K562 (cell line): ENCODE measurements around the gene LIAS. TPM values are rescaled to one million over a fixed set of nuclear protein-coding genes. Genes with fewer than 3 reads are reported as not detected.

Experiments
- ATAC-seq: fragments of 200-7000 bp; cut with Tn5 transposase; 3 replicates; pipeline ENCODE4 v1.9.1; 2020; ENCODE audit warnings: moderate library complexity
- BruUV-seq: library from RNA; stranded (reverse); fragments of 400-500 nt; replicated peaks from 2 replicates; lab custom pipeline; 2021; lab: Mats Ljungman, UMichigan
- CTCF ChIA-PET: fragments of 300-600 bp; formaldehyde crosslinking; extraction: SDS; loops from one replicate; lab custom pipeline; 2021; ENCODE audit warnings: low intra/inter-chr PET ratio; lab: Yijun Ruan, JAX
- POLR2A ChIA-PET: fragments of 300-600, 350-650 bp; sonication (Branson Sonifier 250); formaldehyde crosslinking; extraction: SDS; loops from one replicate; lab custom pipeline; 2021; ENCODE audit warnings: antibody characterized with exemption, inconsistent platforms; lab: Yijun Ruan, JAX
- DNase-seq, 4 experiments: peaks; one replicate each; pipeline versions ENCODE4 v3.0.0 to v3.0.0-alpha.2; 2011 to 2018; ENCODE audit warnings: low spot score in 3 of 4, mixed read lengths in 3 of 4; ENCODE audit errors: extremely low read depth in 1 of 4
- FAIRE-seq: peaks from 2 replicates; lab custom pipeline; 2011; peaks lifted over from hg19 to GRCh38; lab: Jason Lieb, UNC
- H2AFZ ChIP-seq: 2 replicates; pipeline ENCODE4 v1.6.0; 2011; ENCODE audit warnings: low read depth, low read length, control low read depth, inconsistent platforms
- H3K27ac ChIP-seq: fragments of 200-600 bp; 3 replicates; pipeline ENCODE4 v1.8.0; 2011; ENCODE audit warnings: low read depth, mild to moderate bottlenecking, control low read depth, inconsistent platforms, low read length, moderate library complexity, mixed read lengths; ENCODE audit errors: extremely low read depth
- H3K27me3 ChIP-seq, 2 experiments: fragments of 300-600 bp in 1 of 2; 2 replicates in 1 of 2; 3 replicates in 1 of 2; pipeline versions ENCODE4 v1.6.0 to v1.8.0; 2011; ENCODE audit warnings: inconsistent platforms in 2 of 2, low read length in 2 of 2, mild to moderate bottlenecking in 1 of 2, mixed read lengths in 1 of 2, moderate library complexity in 1 of 2; ENCODE audit not compliant: control insufficient read depth in 2 of 2, insufficient read depth in 2 of 2
- H3K36me3 ChIP-seq: fragments of 300-600 bp; 3 replicates; pipeline ENCODE4 v1.8.0; 2011; ENCODE audit warnings: mild to moderate bottlenecking, low read length, inconsistent platforms; ENCODE audit not compliant: control insufficient read depth, insufficient read depth
- H3K4me1 ChIP-seq, 2 experiments: fragments of 200-600 bp in 1 of 2; replicated peaks in 1 of 2; 2 replicates in 1 of 2; 3 replicates in 1 of 2; pipeline versions ENCODE4 v1.5.1 to v1.8.0; 2011; ENCODE audit warnings: inconsistent platforms in 2 of 2, low read length in 2 of 2, mild to moderate bottlenecking in 1 of 2, mixed read lengths in 1 of 2, moderate library complexity in 1 of 2; ENCODE audit not compliant: control insufficient read depth in 2 of 2, insufficient read depth in 2 of 2
- H3K4me2 ChIP-seq: 2 replicates; pipeline ENCODE4 v1.6.1; 2011; ENCODE audit warnings: low read length, control low read depth, inconsistent platforms, mixed read lengths; ENCODE audit not compliant: insufficient read depth
- H3K4me3 ChIP-seq: fragments of 200-600 bp; sonication (generic), shearing (Covaris generic); 2 replicates; pipeline ENCODE4 v1.5.1; 2016; ENCODE audit warnings: control low read depth, inconsistent platforms
- H3K79me2 ChIP-seq: fragments of 200-600 bp; 3 replicates; pipeline ENCODE4 v1.8.0; 2011; ENCODE audit warnings: low read length, inconsistent platforms; ENCODE audit not compliant: control insufficient read depth, insufficient read depth
- H3K9ac ChIP-seq, 2 experiments: 2 replicates each; pipeline versions ENCODE4 v1.6.0 to v1.6.1; 2011; ENCODE audit warnings: low read depth in 2 of 2, low read length in 2 of 2, control low read depth in 1 of 2, inconsistent platforms in 1 of 2, mild to moderate bottlenecking in 1 of 2, mixed read lengths in 1 of 2; ENCODE audit not compliant: insufficient read depth in 1 of 2
- H3K9me1 ChIP-seq: one replicate; pipeline ENCODE4 v1.6.0; 2011; ENCODE audit warnings: inconsistent platforms, mild to moderate bottlenecking, low read length, moderate library complexity; ENCODE audit not compliant: control insufficient read depth, insufficient read depth
- H3K9me3 ChIP-seq: replicated peaks from 2 replicates; pipeline ENCODE4 v1.5.1; 2011; ENCODE audit warnings: low read depth, low read length, inconsistent platforms; ENCODE audit not compliant: control insufficient read depth, insufficient read depth
- H4K20me1 ChIP-seq: replicated peaks from 2 replicates; pipeline ENCODE4 v1.6.1; 2011; ENCODE audit warnings: low read length, inconsistent platforms, mixed read lengths; ENCODE audit not compliant: control insufficient read depth, insufficient read depth
- BDP1 ChIP-seq: IDR thresholded peaks from 3 replicates; pipeline ENCODE4 v1.6.1; 2011; ENCODE audit not compliant: insufficient read length, insufficient read depth
- DLX4 ChIP-seq: fragments of 250-450 bp; sonication (Bioruptor Pico); IDR thresholded peaks from 2 replicates; pipeline ENCODE4 v1.6.1; 2021; ENCODE audit warnings: mild to moderate bottlenecking
- FOXO4 ChIP-seq: fragments of 450-650 bp; formaldehyde crosslinking; IDR thresholded peaks from 2 replicates; pipeline ENCODE4 v1.4.0; 2020; ENCODE audit warnings: mild to moderate bottlenecking, moderate library complexity
- NCOA1 ChIP-seq: fragments of 450-650 bp; IDR thresholded peaks from 2 replicates; pipeline ENCODE4 v1.6.1; 2016; ENCODE audit warnings: low read depth
- SMARCA5 ChIP-seq: fragments of 450-650 bp; IDR thresholded peaks from 2 replicates; pipeline ENCODE4 v1.6.1; 2016
- ZBTB12 ChIP-seq: fragments of 250-450 bp; sonication (Bioruptor Pico); IDR thresholded peaks from 2 replicates; pipeline ENCODE4 v1.4.0; 2020
- ZBTB26 ChIP-seq: fragments of 450-650 bp; formaldehyde crosslinking; IDR thresholded peaks from 2 replicates; pipeline ENCODE4 v1.4.0; 2022; ENCODE audit warnings: missing genetic modification characterization
- ZNF121 ChIP-seq: sonication (generic); formaldehyde crosslinking; conservative IDR thresholded peaks from 2 replicates; pipeline ENCODE4 v1.8.0; 2022; ENCODE audit warnings: missing genetic modification reagents
- ZNF217 ChIP-seq: sonication (generic); formaldehyde crosslinking; IDR thresholded peaks from 2 replicates; pipeline ENCODE4 v1.8.0; 2022; ENCODE audit warnings: mild to moderate bottlenecking, missing genetic modification reagents
- ZNF253 ChIP-seq: fragments of 250-450 bp; sonication (Bioruptor Pico); conservative IDR thresholded peaks from 2 replicates; pipeline ENCODE4 v1.6.1; 2021; ENCODE audit warnings: mild to moderate bottlenecking
- WGBS: fragments of 100-300 bp; shearing (Covaris generic); methylation state at CpG from one replicate; pipeline ENCODE4 v1.1.6; 2016; ENCODE audit warnings: low coverage, mixed read lengths; ENCODE audit not compliant: insufficient coverage; ENCODE audit errors: missing lambda C conversion rate; 5-methylcytosine and 5-hydroxymethylcytosine counted together
- in situ Hi-C: fragments of 300-500 bp; cut with MboI; formaldehyde crosslinking; loops from 4 replicates; pipeline ENCODE4 v1.15.0; 2018; ENCODE audit warnings: inconsistent platforms, mixed read lengths
- intact Hi-C: fragments of 100-400 bp; cut with micrococcal nuclease; formaldehyde crosslinking; loops from 2 replicates; pipeline ENCODE4 v1.14.2; 2022
- polyA plus RNA-seq, 8 experiments: library from polyadenylated mRNA; depleted of rRNA in 4 of 8; stranded (reverse) in 5 of 8; unstranded in 3 of 8; fragments of >200 nt; fragmentation: Nextera tagmentation in 2 of 8; fragmentation: Illumina TruSeq in 1 of 8; extraction: Ambion mirVana in 2 of 8; extraction: Trizol in 1 of 8; gene quantifications; 2 replicates each; pipeline versions ENCODE4 v1.2.1 to v1.2.3, GENCODE V29; 2011 to 2014; ENCODE audit warnings: inconsistent platforms in 1 of 8, missing spikeins in 1 of 8
- total RNA-seq, 7 experiments: library from RNA; depleted of rRNA in 6 of 7; stranded (reverse); fragments of >200 nt in 6 of 7; fragmentation: Illumina TruSeq in 2 of 7; extraction: Trizol in 2 of 7; gene quantifications; 2 replicates each; pipeline versions ENCODE4 v1.2.1 to v1.2.3, GENCODE V29; 2011 to 2021; ENCODE audit warnings: low replicate concordance in 1 of 7

Gene LIAS
- total and polyA plus RNA-seq, 9 of the 15 experiments (the other 6 are each of a cell fraction or from before 2014, with no cell fraction given) = 21.9 to 57.1 (median 42.1) TPM

- Histone ChIP-seq H3K27me3 (no peaks in the 10 kb centered on the region), H3K4me3 (no peak overlapping the region), H3K27ac (no peak overlapping the region), H3K79me2 (no peaks in the 10 kb centered on the region), H3K4me1 (peaks cover 0 to 4% of the 10 kb centered on the region in 2 experiments; a peak in 3 of 5 replicates), H4K20me1 (no peaks in the 10 kb centered on the region), H3K36me3 (no peaks in the 10 kb centered on the region), H3K9me3 (no peaks in the 10 kb centered on the region), H3K4me2 (no peak overlapping the region), H2AFZ (no peak overlapping the region), H3K9ac (no peak overlapping the region)
- FAIRE-seq (no peak), DNase-seq (no peak)
- ChIA-PET POLR2A (interaction anchor here (0.6 kb wide), 1 partner anchor 107 kb away, joined by 3 read pairs; no protein-coding TSS in a partner anchor), CTCF (no interaction called here)
- intact Hi-C loops = no loop called here
- no TSS peak for BruUV-seq
- 50% methylated on average over 2 of the region's 2 CpGs for WGBS
- in situ Hi-C loops = no loop called here
- TF ChIP-seq ZBTB12 (no peak), ZNF121 (CRISPR knock-in tag) (no peak), BDP1 (no peak), ZNF253 (CRISPR knock-in tag) (no peak), NCOA1 (no peak), ZNF217 (CRISPR knock-in tag) (no peak), DLX4 (no peak), SMARCA5 (no peak), ZBTB26 (no peak), FOXO4 (no peak)
- TF ChIP-seq, all 486 proteins: peak for 0
- H3K9me1 ChIP-seq = no peaks in the 10 kb centered on the region
- no peak for ATAC-seq
Measured at GRCh38 chr4:39490322-39490721, 31.5 kb downstream of the LIAS start.
